IMR-90 (cell line): ENCODE measurements around the gene CCL13. TPM values are rescaled to one million over a fixed set of nuclear protein-coding genes. Genes with fewer than 3 reads are reported as not detected.

Experiments used
- ATAC-seq: fragments of 200-7000 bp; cut with Tn5 transposase; 2 replicates; pipeline ENCODE4 v1.9.1; 2020; ENCODE audit warnings: low read depth, mild to moderate bottlenecking, moderate library complexity
- BruUV-seq: library from RNA; stranded (reverse); fragments of 400-500 nt; replicated peaks from 2 replicates; lab custom pipeline; 2021; lab: Mats Ljungman, UMichigan
- CTCF ChIA-PET: fragments of 300-600 bp; formaldehyde crosslinking; extraction: SDS; loops from one replicate; lab custom pipeline; 2021; ENCODE audit warnings: antibody characterized with exemption; lab: Yijun Ruan, JAX
- POLR2A ChIA-PET: fragments of 300-600 bp; sonication (Branson Sonifier 250); formaldehyde crosslinking; loops from one replicate; lab custom pipeline; 2022; ENCODE audit warnings: antibody characterized with exemption; ENCODE audit not compliant: unreplicated experiment; lab: Charles Lee
- DNase-seq: peaks from one replicate; pipeline ENCODE4 v3.0.0; 2013
- H2AFZ ChIP-seq: replicated peaks from 2 replicates; pipeline ENCODE3; 2013; ENCODE audit warnings: low read length, mild to moderate bottlenecking; ENCODE audit not compliant: poor library complexity
- H2AK5ac ChIP-seq: 2 replicates; pipeline ENCODE4 v1.6.1; 2013; ENCODE audit warnings: low read depth, low read length, inconsistent platforms
- H2AK9ac ChIP-seq: replicated peaks from 2 replicates; pipeline ENCODE3; 2013; ENCODE audit warnings: mild to moderate bottlenecking, low read depth, low read length, moderate library complexity; ENCODE audit not compliant: poor library complexity
- H2BK120ac ChIP-seq: 2 replicates; pipeline ENCODE4 v1.6.1; 2013; ENCODE audit warnings: low read depth, low read length, inconsistent platforms
- H2BK15ac ChIP-seq: 3 replicates; pipeline ENCODE4 v1.6.1; 2013; ENCODE audit warnings: low read depth, low read length, inconsistent platforms
- H2BK20ac ChIP-seq: 2 replicates; pipeline ENCODE4 v1.6.1; 2013; ENCODE audit warnings: low read depth, mild to moderate bottlenecking, inconsistent platforms, low read length, moderate library complexity
- H2BK5ac ChIP-seq: 2 replicates; pipeline ENCODE4 v1.6.1; 2013; ENCODE audit warnings: mild to moderate bottlenecking, low read depth, low read length, inconsistent platforms; ENCODE audit not compliant: poor library complexity, severe bottlenecking
- H3K14ac ChIP-seq: replicated peaks from 2 replicates; pipeline ENCODE4 v1.6.1; 2013; ENCODE audit warnings: low read depth, low read length, inconsistent platforms
- H3K18ac ChIP-seq: 2 replicates; pipeline ENCODE4 v1.6.1; 2013; ENCODE audit warnings: low read depth, low read length, control low read depth
- H3K23ac ChIP-seq: 2 replicates; pipeline ENCODE4 v1.6.1; 2013; ENCODE audit warnings: low read depth, low read length, inconsistent platforms
- H3K27ac ChIP-seq: 2 replicates; pipeline ENCODE4 v1.5.1; 2013; ENCODE audit warnings: mild to moderate bottlenecking, control low read depth, low read length; ENCODE audit not compliant: insufficient read depth
- H3K27me3 ChIP-seq: 2 replicates; pipeline ENCODE4 v1.6.1; 2013; ENCODE audit warnings: low read length; ENCODE audit not compliant: control insufficient read depth, insufficient read depth
- H3K36me3 ChIP-seq: 2 replicates; pipeline ENCODE4 v1.6.1; 2013; ENCODE audit warnings: low read length, mixed read lengths; ENCODE audit not compliant: control insufficient read depth, insufficient read depth
- H3K4ac ChIP-seq: 2 replicates; pipeline ENCODE4 v1.6.1; 2013; ENCODE audit warnings: low read depth, low read length, inconsistent platforms
- H3K4me1 ChIP-seq: 2 replicates; pipeline ENCODE4 v1.6.1; 2013; ENCODE audit warnings: low read length, mixed read lengths; ENCODE audit not compliant: control insufficient read depth, insufficient read depth
- H3K4me2 ChIP-seq: 2 replicates; pipeline ENCODE4 v1.6.1; 2013; ENCODE audit warnings: low read depth, mild to moderate bottlenecking, control low read depth, low read length, moderate library complexity
- H3K4me3 ChIP-seq: 2 replicates; pipeline ENCODE4 v1.5.1; 2013; ENCODE audit warnings: low read depth, mild to moderate bottlenecking, control low read depth, low read length, moderate library complexity; ENCODE audit not compliant: insufficient read depth
- H3K56ac ChIP-seq: 2 replicates; pipeline ENCODE4 v1.6.1; 2013; ENCODE audit warnings: low read length, inconsistent platforms; ENCODE audit not compliant: insufficient read depth; ENCODE audit errors: extremely low read depth
- H3K79me1 ChIP-seq, 2 experiments: 2 replicates each; pipeline ENCODE4 v1.6.1; 2013; ENCODE audit warnings: low read length in 2 of 2, inconsistent platforms in 1 of 2, low read depth in 1 of 2
- H3K9ac ChIP-seq: 2 replicates; pipeline ENCODE4 v1.6.1; 2013; ENCODE audit warnings: low read depth, low read length, control low read depth
- H3K9me1 ChIP-seq: 2 replicates; pipeline ENCODE4 v1.6.1; 2013; ENCODE audit warnings: low read length, inconsistent platforms; ENCODE audit not compliant: insufficient read depth
- H3K9me3 ChIP-seq: 2 replicates; pipeline ENCODE4 v1.6.1; 2013; ENCODE audit warnings: low read length; ENCODE audit not compliant: control insufficient read depth, insufficient read depth
- H4K20me1 ChIP-seq: 2 replicates; pipeline ENCODE4 v1.6.1; 2013; ENCODE audit warnings: low read length, inconsistent platforms; ENCODE audit not compliant: insufficient read depth
- H4K5ac ChIP-seq: 2 replicates; pipeline ENCODE4 v1.6.1; 2013; ENCODE audit warnings: mild to moderate bottlenecking, low read depth, low read length, control low read depth
- H4K8ac ChIP-seq, 2 experiments: 2 replicates each; pipeline ENCODE4 v1.6.1; 2013; ENCODE audit warnings: low read depth in 2 of 2, low read length in 2 of 2, control low read depth in 1 of 2, inconsistent platforms in 1 of 2
- H4K91ac ChIP-seq: 2 replicates; pipeline ENCODE4 v1.6.1; 2013; ENCODE audit warnings: low read depth, low read length, inconsistent platforms; ENCODE audit not compliant: insufficient read depth
- BHLHE40 ChIP-seq: fragments of 150-350 bp; IDR thresholded peaks from 2 replicates; pipeline ENCODE4 v1.6.1; 2016; ENCODE audit warnings: mild to moderate bottlenecking, low read depth, low read length
- CHD1 ChIP-seq: IDR thresholded peaks from 2 replicates; pipeline ENCODE4 v1.6.1; 2012; ENCODE audit warnings: low read depth, low read length, improper control_type of control experiment
- CTCF ChIP-seq: conservative IDR thresholded peaks from 2 replicates; pipeline ENCODE4 v1.5.1; 2012; ENCODE audit warnings: mild to moderate bottlenecking, low read depth, low read length, improper control_type of control experiment
- FOS ChIP-seq: fragments of 150-350 bp; IDR thresholded peaks from 2 replicates; pipeline ENCODE4 v1.6.1; 2016; ENCODE audit warnings: low read depth, low read length
- MAFK ChIP-seq: IDR thresholded peaks from 2 replicates; pipeline ENCODE4 v1.6.1; 2012; ENCODE audit warnings: low read depth, low read length, improper control_type of control experiment
- MAZ ChIP-seq: IDR thresholded peaks from 2 replicates; pipeline ENCODE4 v1.6.1; 2012; ENCODE audit warnings: low read depth, mild to moderate bottlenecking, low read length, improper control_type of control experiment, moderate library complexity, borderline replicate concordance
- MXI1 ChIP-seq: IDR thresholded peaks from 2 replicates; pipeline ENCODE4 v1.6.1; 2012; ENCODE audit warnings: low read depth, mild to moderate bottlenecking, low read length, moderate library complexity, borderline replicate concordance
- POLR2A ChIP-seq: IDR thresholded peaks from 2 replicates; pipeline ENCODE4 v1.6.1; 2012; ENCODE audit warnings: mild to moderate bottlenecking, low read depth, low read length
- RAD21 ChIP-seq: IDR thresholded peaks from 2 replicates; pipeline ENCODE4 v1.6.1; 2012; ENCODE audit warnings: low read length, improper control_type of control experiment
- RCOR1 ChIP-seq: IDR thresholded peaks from 2 replicates; pipeline ENCODE4 v1.6.1; 2012; ENCODE audit warnings: mild to moderate bottlenecking, low read length, improper control_type of control experiment; ENCODE audit not compliant: insufficient replicate concordance
- RFX5 ChIP-seq: IDR thresholded peaks from 2 replicates; pipeline ENCODE4 v1.8.0; 2012; ENCODE audit warnings: low read depth, mild to moderate bottlenecking, low read length, moderate library complexity
- SMC3 ChIP-seq: fragments of 150-350 bp; IDR thresholded peaks from 2 replicates; pipeline ENCODE4 v1.6.1; 2016; ENCODE audit warnings: low read depth, mild to moderate bottlenecking, antibody characterized with exemption, low read length, moderate library complexity
- USF2 ChIP-seq: fragments of 150-350 bp; IDR thresholded peaks from 2 replicates; pipeline ENCODE4 v1.6.1; 2017; ENCODE audit warnings: mild to moderate bottlenecking, antibody characterized with exemption, low read length, low read depth
- whole genome bisulfite sequencing, 2 experiments: methylation state at CpG; one replicate each; pipeline versions ENCODE4 v1.1.5 to v1.1.7; 2013; ENCODE audit warnings: missing lambda C conversion rate in 2 of 2; ENCODE audit not compliant: insufficient read length in 1 of 2; ENCODE audit errors: extremely low coverage in 2 of 2; 5-methylcytosine and 5-hydroxymethylcytosine counted together
- dilution Hi-C: fragments of 300-500 bp; cut with HindIII; formaldehyde crosslinking; loops from one replicate; pipeline ENCODE4 v1.14.3; 2018; ENCODE audit warnings: low sequenced_read_pairs; ENCODE audit not compliant: unreplicated experiment
- in situ Hi-C: fragments of 300-500 bp; cut with MboI; formaldehyde crosslinking; loops from 3 replicates; pipeline ENCODE4 v1.14.3; 2019; ENCODE audit warnings: low sequenced_read_pairs, inconsistent platforms, mixed read lengths
- intact Hi-C: fragments of 100-400 bp; cut with micrococcal nuclease; formaldehyde crosslinking; loops from 2 replicates; pipeline ENCODE4 v1.10.0; 2022
- polyA plus RNA-seq, 3 experiments: library from polyadenylated mRNA; depleted of rRNA; stranded (reverse); fragments of >200 nt; gene quantifications; 2 replicates each; pipeline ENCODE4 v1.2.3, GENCODE V29; 2012; ENCODE audit warnings: low replicate concordance in 1 of 3
- total RNA-seq: library from RNA; depleted of rRNA; stranded (reverse); fragments of >200 nt; gene quantifications from 2 replicates; pipeline ENCODE4 v1.2.3, GENCODE V29; 2012

CCL13 gene
- total and polyA plus RNA-seq, 2 of the 4 experiments (the other 2 are of a cell fraction), result 0.18 TPM; not detected in 1

- in situ Hi-C loops (no loop called here), intact Hi-C loops (no loop called here), dilution Hi-C loops (no loop called here)
- H4K91ac ChIP-seq, result no peak overlapping the region
- no peaks in the 10 kb centered on the region; the same call in 1 of the 2 replicates for H3K9me1 ChIP-seq
- H2BK120ac ChIP-seq, result no peak overlapping the region
- H3K56ac ChIP-seq, result no peak overlapping the region
- no peaks in the 10 kb centered on the region for H3K79me1 ChIP-seq
- no peak overlapping the region for H3K27ac ChIP-seq
- POLR2A ChIA-PET, result no interaction called here
- WGBS, 2 experiments, result 62% methylated on average over 5 of the region's 5 CpGs; no CpG with 5 or more reads in 1 of the 2 experiments
- no peaks in the 10 kb centered on the region; the same call in 1 of the 2 replicates for H4K20me1 ChIP-seq
- no peaks in the 10 kb centered on the region for H3K9me3 ChIP-seq
- no peak overlapping the region for H3K9ac ChIP-seq
- no peak overlapping the region for H3K23ac ChIP-seq
- no peak overlapping the region for H2BK5ac ChIP-seq
- no peak overlapping the region for H3K4me3 ChIP-seq
- H3K18ac ChIP-seq, result no peak overlapping the region
- no peak overlapping the region for H2AK5ac ChIP-seq
- no TSS peak for BruUV-seq
- H4K8ac ChIP-seq, result no peak overlapping the region
- ATAC-seq (no peak), DNase-seq (no peak)
- no peak overlapping the region for H3K4ac ChIP-seq
- no peak overlapping the region for H2BK15ac ChIP-seq
- peaks cover 8% of the 10 kb centered on the region for H3K4me1 ChIP-seq
- H3K27me3 ChIP-seq, result peaks cover 5% of the 10 kb centered on the region; the same call in 1 of the 2 replicates
- no peaks in the 10 kb centered on the region for H3K36me3 ChIP-seq
- no peak overlapping the region for H4K5ac ChIP-seq
- no peak overlapping the region for H2BK20ac ChIP-seq
- H2AK9ac ChIP-seq, result no peak overlapping the region
- no peak overlapping the region for H3K14ac ChIP-seq
- TF ChIP-seq FOS (no peak), RAD21 (no peak), RCOR1 (no peak), MAZ (no peak), MXI1 (no peak), RFX5 (no peak), POLR2A (no peak), MAFK (no peak), BHLHE40 (no peak), CHD1 (no peak), USF2 (no peak), CTCF (no peak), SMC3 (no peak)
- no peak overlapping the region for H2AFZ ChIP-seq
- CTCF ChIA-PET, result no interaction called here
- H3K4me2 ChIP-seq, result no peak overlapping the region
These were observed 30.0 kb downstream of the CCL13 start for GRCh38 chr17:34386343-34386696.
